ENCODE measurements around the gene KLF16. TPM values are rescaled to one million over a fixed set of nuclear protein-coding genes. Genes with fewer than 3 reads are reported as not detected.
A peak's percentile ranks its signal among the peaks of the same experiment; 100 is the strongest.

The KLF16 gene
- total RNA-seq, 1 donor from 2014 or later = 52.4 TPM

DNA sequence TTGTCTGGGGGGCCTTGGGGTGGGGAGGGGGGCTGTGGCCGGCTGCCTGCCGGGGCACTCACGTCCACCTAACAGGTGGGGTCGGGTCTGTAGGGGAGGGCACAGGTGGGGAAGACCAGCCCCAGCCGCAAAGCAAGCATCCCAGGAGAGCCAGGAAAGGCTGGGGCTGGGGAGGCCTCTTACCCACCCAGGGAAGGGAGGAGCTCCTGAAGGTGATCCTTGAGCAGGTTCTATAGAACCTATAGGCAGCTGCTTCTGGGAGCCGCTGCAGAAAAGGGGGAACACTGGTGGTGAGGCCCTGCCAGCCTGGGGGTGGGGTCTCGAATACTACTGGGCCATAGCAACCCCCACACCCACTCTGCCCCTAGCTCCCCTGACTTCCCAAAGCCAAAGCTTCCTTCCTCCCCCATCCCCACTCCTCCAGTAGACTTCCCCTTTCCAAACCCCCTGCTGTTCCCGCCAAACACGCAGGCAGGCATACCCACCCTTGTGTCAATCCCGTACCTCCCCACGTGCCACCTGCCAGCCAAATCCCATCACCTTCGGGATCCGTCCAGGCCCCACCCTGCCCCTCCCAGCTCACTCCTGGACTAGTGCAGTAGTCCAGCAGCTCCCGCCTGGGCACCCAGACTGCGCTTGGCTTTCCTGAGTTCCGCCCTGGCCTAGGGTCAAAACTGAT lies 5.6 kb downstream of the KLF16 start:
- DNase-seq (ENCODE audit: low read depth) (no peak), FAIRE-seq (no peak)
- Histone ChIP-seq H3K79me2 (ENCODE audit: insufficient read depth, low read length) (peaks cover 98% of the 10 kb centered on the region), H4K20me1 (ENCODE audit: insufficient read depth, low read length) (peaks cover 89% of the 10 kb centered on the region), H3K27me3 (ENCODE audit: insufficient read depth, low read length) (no peaks in the 10 kb centered on the region), H3K36me3 (ENCODE audit: insufficient read depth, low read length) (no peaks in the 10 kb centered on the region), H3K27ac (ENCODE audit: low read depth, low read length) (peak overlapping the region; percentile 26), H2AFZ (ENCODE audit: low read depth, low read length) (no peak overlapping the region), H3K4me3 (ENCODE audit: insufficient read depth, low read depth, low read length) (no peak overlapping the region), H3K4me1 (ENCODE audit: insufficient read depth, low read length) (peaks cover 54% of the 10 kb centered on the region), H3K9me3 (ENCODE audit: insufficient read depth, low read depth, low read length) (no peaks in the 10 kb centered on the region), H3K4me2 (ENCODE audit: low read length) (peak overlapping the region; percentile 81), H3K9ac (ENCODE audit: low read length) (peak overlapping the region; percentile 14)
- H3K27me3 Mint-ChIP-seq (ENCODE audit: low read depth, unreplicated experiment) = no peaks in the 10 kb centered on the region
- no peaks in the 10 kb centered on the region for H3K36me3 Mint-ChIP-seq (ENCODE audit: low read depth, unreplicated experiment)
- peaks cover 14% of the 10 kb centered on the region for H3K4me1 Mint-ChIP-seq (ENCODE audit: low read depth, unreplicated experiment)
- H3K4me3 Mint-ChIP-seq (ENCODE audit: unreplicated experiment) = peak overlapping the region; percentile 40
- peak overlapping the region; percentile 66 for H3K27ac Mint-ChIP-seq (ENCODE audit: unreplicated experiment)
- H3K9me3 Mint-ChIP-seq (ENCODE audit: unreplicated experiment) = no peaks in the 10 kb centered on the region
- TF ChIP-seq CTCF (IDR thresholded peaks at IDR 0.05; ENCODE audit: insufficient read depth, low read depth, low read length) (no peak), EZH2 (IDR thresholded peaks at IDR 0.05; ENCODE audit: insufficient read depth, low read length) (no peak)

- peaks cover 89% of the 10 kb centered on the region for H4K20me1 ChIP-seq (ENCODE audit: insufficient read depth, low read length)
- H3K4me1 Mint-ChIP-seq (ENCODE audit: low read depth, unreplicated experiment) = peaks cover 14% of the 10 kb centered on the region
These were observed 6.4 kb downstream of the KLF16 start for GRCh38 chr19:1856698-1857603.

More at GRCh38 chr19:1856698-1857603, 6.4 kb downstream of the KLF16 start:
- TF ChIP-seq CTCF (IDR thresholded peaks at IDR 0.05; ENCODE audit: insufficient read depth, low read depth, low read length) = no peak
- no peak for TF ChIP-seq EZH2 (IDR thresholded peaks at IDR 0.05; ENCODE audit: insufficient read depth, low read length)
- Histone ChIP-seq H3K9me3 (ENCODE audit: insufficient read depth, low read depth, low read length) (no peaks in the 10 kb centered on the region), H3K4me2 (ENCODE audit: low read length) (peak overlapping the region; percentile 81), H3K79me2 (ENCODE audit: insufficient read depth, low read length) (peaks cover 98% of the 10 kb centered on the region), H3K9ac (ENCODE audit: low read length) (peak overlapping the region; percentile 14), H2AFZ (ENCODE audit: low read depth, low read length) (peak overlapping the region; percentile 2), H3K27ac (ENCODE audit: low read depth, low read length) (peak overlapping the region; percentile 26), H3K4me1 (ENCODE audit: insufficient read depth, low read length) (peaks cover 54% of the 10 kb centered on the region), H3K27me3 (ENCODE audit: insufficient read depth, low read length) (no peaks in the 10 kb centered on the region), H3K4me3 (ENCODE audit: insufficient read depth, low read depth, low read length) (peak overlapping the region; percentile 20), H3K36me3 (ENCODE audit: insufficient read depth, low read length) (no peaks in the 10 kb centered on the region)
- FAIRE-seq (no peak), DNase-seq (ENCODE audit: low read depth) (peak; percentile 54)
- Mint-ChIP-seq H3K4me3 (ENCODE audit: unreplicated experiment) (no peak overlapping the region), H3K27ac (ENCODE audit: unreplicated experiment) (no peak overlapping the region), H3K9me3 (ENCODE audit: unreplicated experiment) (no peaks in the 10 kb centered on the region), H3K27me3 (ENCODE audit: low read depth, unreplicated experiment) (no peaks in the 10 kb centered on the region), H3K36me3 (ENCODE audit: low read depth, unreplicated experiment) (no peaks in the 10 kb centered on the region)
